SK-N-SH (cell line): Measurements from ENCODE around the gene BEST1. TPM values are rescaled to one million over a fixed set of nuclear protein-coding genes. Genes with fewer than 3 reads are reported as not detected.

Source experiments
- CTCF ChIA-PET: fragments of 300-600, 350-600 bp; formaldehyde crosslinking; extraction: SDS; loops from one replicate; lab custom pipeline; 2021; lab: Yijun Ruan, JAX
- POLR2A ChIA-PET: fragments of 350-600 bp; sonication (Branson Sonifier 250); formaldehyde crosslinking; extraction: SDS; loops from one replicate; lab custom pipeline; 2020; ENCODE audit warnings: antibody characterized with exemption, inconsistent platforms; lab: Yijun Ruan, JAX
- DNase-seq: peaks from one replicate; pipeline ENCODE4 v3.0.0; 2012
- H2AFZ ChIP-seq: fragments of 200-600 bp; sonication (generic); 2 replicates; pipeline ENCODE4 v1.8.1; 2016; ENCODE audit warnings: antibody characterized with exemption, mild to moderate bottlenecking, low read depth
- H3F3A ChIP-seq: fragments of 200-600 bp; sonication (generic); replicated peaks from 2 replicates; pipeline ENCODE3; 2016; ENCODE audit warnings: antibody characterized with exemption, mild to moderate bottlenecking; ENCODE audit not compliant: insufficient read depth
- H3K27ac ChIP-seq, 2 experiments: fragments of 200-500 bp in 1 of 2; fragments of 200-600 bp in 1 of 2; sonication (Bioruptor generic) in 1 of 2; sonication (generic), shearing (Covaris generic) in 1 of 2; 2 replicates each; pipeline versions ENCODE4 v1.5.1 to v1.6.1; 2014 to 2016; ENCODE audit warnings: low read depth in 2 of 2, inconsistent platforms in 1 of 2, low read length in 1 of 2, mild to moderate bottlenecking in 1 of 2, mixed read lengths in 1 of 2
- H3K27me3 ChIP-seq: fragments of 200-600 bp; sonication (generic), shearing (Covaris generic); 2 replicates; pipeline ENCODE4 v1.6.1; 2016; ENCODE audit warnings: mixed run types; ENCODE audit not compliant: insufficient read depth
- H3K36me3 ChIP-seq, 2 experiments: fragments of 200-500 bp in 1 of 2; fragments of 200-600 bp in 1 of 2; sonication (Bioruptor generic) in 1 of 2; sonication (generic) in 1 of 2; replicated peaks in 1 of 2; 2 replicates each; pipeline versions ENCODE3 to v1.5.1; 2014 to 2016; ENCODE audit warnings: low read length in 1 of 2, mild to moderate bottlenecking in 1 of 2; ENCODE audit not compliant: insufficient read depth in 2 of 2, control insufficient read depth in 1 of 2
- H3K4me1 ChIP-seq, 2 experiments: fragments of 200-500 bp in 1 of 2; fragments of 200-600 bp in 1 of 2; sonication (Bioruptor generic) in 1 of 2; sonication (generic), shearing (Covaris generic) in 1 of 2; 2 replicates each; pipeline versions ENCODE4 v1.5.1 to v1.6.1; 2014 to 2016; ENCODE audit warnings: low read depth in 1 of 2, low read length in 1 of 2, mixed run types in 1 of 2; ENCODE audit not compliant: insufficient read depth in 2 of 2, control insufficient read depth in 1 of 2
- H3K4me2 ChIP-seq: fragments of 200-600 bp; sonication (generic), shearing (Covaris generic); 2 replicates; pipeline ENCODE4 v1.6.1; 2017; ENCODE audit warnings: mixed run types
- H3K4me3 ChIP-seq, 2 experiments: fragments of 200-500 bp in 1 of 2; fragments of 200-600 bp in 1 of 2; sonication (Bioruptor generic) in 1 of 2; sonication (generic), shearing (Covaris generic) in 1 of 2; 2 replicates each; pipeline versions ENCODE4 v1.5.1 to v1.8.1; 2014 to 2016; ENCODE audit warnings: low read depth in 2 of 2, inconsistent platforms in 1 of 2, low read length in 1 of 2, mild to moderate bottlenecking in 1 of 2, mixed read lengths in 1 of 2, moderate library complexity in 1 of 2
- H3K79me2 ChIP-seq: fragments of 200-600 bp; sonication (generic); 2 replicates; pipeline ENCODE4 v1.8.1; 2017; ENCODE audit warnings: mild to moderate bottlenecking; ENCODE audit not compliant: insufficient read depth
- H3K9ac ChIP-seq: fragments of 200-600 bp; sonication (generic); 2 replicates; pipeline ENCODE4 v1.6.1; 2017; ENCODE audit warnings: mixed run types
- H3K9me2 ChIP-seq: fragments of 200-600 bp; sonication (generic); 2 replicates; pipeline ENCODE4 v1.6.1; 2017; ENCODE audit warnings: mixed run types
- H3K9me3 ChIP-seq: fragments of 200-600 bp; sonication (generic); 2 replicates; pipeline ENCODE4 v1.6.1; 2017; ENCODE audit warnings: mixed run types, mild to moderate bottlenecking, moderate library complexity
- H4K20me1 ChIP-seq: fragments of 200-600 bp; sonication (generic); 2 replicates; pipeline ENCODE4 v1.6.1; 2017; ENCODE audit warnings: mild to moderate bottlenecking, mixed run types; ENCODE audit not compliant: insufficient read depth
- CHD2 ChIP-seq: fragments of 150-350 bp; IDR thresholded peaks from 2 replicates; pipeline ENCODE4 v1.6.1; 2018; ENCODE audit warnings: low read length; ENCODE audit not compliant: partially characterized antibody
- FOSL2 ChIP-seq: IDR thresholded peaks from 2 replicates; pipeline ENCODE4 v1.4.0; 2012; ENCODE audit warnings: low read depth, mild to moderate bottlenecking, moderate library complexity, borderline replicate concordance
- IRF3 ChIP-seq: fragments of 150-350 bp; IDR thresholded peaks from 2 replicates; pipeline ENCODE4 v1.6.1; 2016; ENCODE audit warnings: mild to moderate bottlenecking, low read depth, low read length
- MEF2A ChIP-seq: IDR thresholded peaks from 2 replicates; pipeline ENCODE4 v1.4.0; 2012; ENCODE audit warnings: low read depth, borderline replicate concordance
- NRF1 ChIP-seq: IDR thresholded peaks from 2 replicates; pipeline ENCODE4 v1.6.1; 2012; ENCODE audit warnings: low read depth, mild to moderate bottlenecking, low read length
- PBX3 ChIP-seq: IDR thresholded peaks from 2 replicates; pipeline ENCODE4; 2012
- RAD21 ChIP-seq: IDR thresholded peaks from 2 replicates; pipeline ENCODE4 v1.6.1; 2012; ENCODE audit warnings: mild to moderate bottlenecking, low read length
- RFX5 ChIP-seq: IDR thresholded peaks from 2 replicates; pipeline ENCODE4 v1.6.1; 2012; ENCODE audit warnings: mild to moderate bottlenecking, improper control_type of control experiment, low read length
- SMC3 ChIP-seq: IDR thresholded peaks from 2 replicates; pipeline ENCODE4 v1.6.1; 2012; ENCODE audit warnings: low read depth, low read length, improper control_type of control experiment
- TCF12 ChIP-seq: IDR thresholded peaks from 2 replicates; pipeline ENCODE4 v1.4.0; 2012
- WGBS: methylation state at CpG from one replicate; pipeline ENCODE4 v1.1.6; 2017; ENCODE audit warnings: low lambda C conversion rate; 5-methylcytosine and 5-hydroxymethylcytosine counted together
- polyA plus RNA-seq, 3 experiments: library from polyadenylated mRNA; depleted of rRNA; stranded (reverse); fragments of >200 nt; gene quantifications; 2 replicates each; pipeline ENCODE4 v1.2.3, GENCODE V29; 2012
- small RNA-seq, 7 experiments: library from RNA; depleted of rRNA; stranded (forward); fragments of <200 nt; gene quantifications; one replicate each; pipeline ENCODE3, GENCODE V24; 2012

BEST1 gene
- polyA plus RNA-seq, 1 of the 3 experiments (the other 2 are of a cell fraction), result 0.30 TPM

- Histone ChIP-seq H3K4me2 (no peak overlapping the region), H4K20me1 (no peaks in the 10 kb centered on the region), H3K27me3 (no peaks in the 10 kb centered on the region), H3K4me3 (no peak overlapping the region), H3K79me2 (no peaks in the 10 kb centered on the region), H3K36me3 (no peaks in the 10 kb centered on the region), H2AFZ (no peak overlapping the region), H3F3A (no peaks in the 10 kb centered on the region), H3K9ac (no peak overlapping the region), H3K9me2 (no peaks in the 10 kb centered on the region), H3K4me1 (no peaks in the 10 kb centered on the region), H3K9me3 (no peaks in the 10 kb centered on the region), H3K27ac (no peak overlapping the region)
- ChIA-PET CTCF (interaction anchor here (1.3 to 2.5 kb wide), 2 partner anchors 114 to 1023 kb away, joined by 4 to 5 read pairs; no protein-coding TSS in a partner anchor), POLR2A (no interaction called here)
- 25% methylated on average over 3 of the region's 5 CpGs for WGBS
- no peak for DNase-seq
- TF ChIP-seq FOSL2, result no peak
- TF ChIP-seq MEF2A, result no peak
- TF ChIP-seq IRF3, result no peak
- no peak for TF ChIP-seq CHD2
- TF ChIP-seq PBX3, result no peak
- no peak for TF ChIP-seq TCF12
- no peak for TF ChIP-seq RAD21
- TF ChIP-seq NRF1, result no peak
- no peak for TF ChIP-seq SMC3
- TF ChIP-seq RFX5, result no peak
Measured at GRCh38 chr11:62012832-62013461, 62.8 kb downstream of the BEST1 start.

Small RNA genes lying within 50 kb of the gene (small RNA-seq; reads per million reads assigned to genes)
- 0 reads per million in 7 experiments for gene RNU6-1243P

Other genes with a start within 250 kb of the BEST1 start
- gene MYRF, start 197.7 kb upstream of the BEST1 start, polyA plus RNA-seq (2012; rRNA removed), result 1.8 and 2.8 TPM in 2 replicates
- 454 and 617 TPM in 2 replicates for gene TMEM258, start 157.8 kb upstream of the BEST1 start, polyA plus RNA-seq (2012; rRNA removed)
- 35.9 and 39.5 TPM in 2 replicates for gene FEN1, start 157.4 kb upstream of the BEST1 start, polyA plus RNA-seq (2012; rRNA removed)
- 20.6 and 26.4 TPM in 2 replicates for gene FADS1, start 133.3 kb upstream of the BEST1 start, polyA plus RNA-seq (2012; rRNA removed)
- gene FADS2, start 122.1 kb upstream of the BEST1 start, polyA plus RNA-seq (2012; rRNA removed), result 67.8 and 77.1 TPM in 2 replicates
- 93.3 and 116 TPM in 2 replicates for gene FADS3, start 58.8 kb upstream of the BEST1 start, polyA plus RNA-seq (2012; rRNA removed)
- 9.8 and 10.2 TPM in 2 replicates for gene RAB3IL1, start 32.8 kb upstream of the BEST1 start, polyA plus RNA-seq (2012; rRNA removed)
- 879 and 1,229 TPM in 2 replicates for gene FTH1, start 17.3 kb downstream of the BEST1 start, polyA plus RNA-seq (2012; rRNA removed)
- gene INCENP, start 173.7 kb downstream of the BEST1 start, polyA plus RNA-seq (2012; rRNA removed), result 14.5 and 20.1 TPM in 2 replicates
- gene SCGB1D1, start 239.9 kb downstream of the BEST1 start, polyA plus RNA-seq (2012; rRNA removed), result not detected in 2 replicates